Uterus (tissue), 4 donors: ENCODE measurements around the gene LGSN. TPM values are rescaled to one million over a fixed set of nuclear protein-coding genes. Genes with fewer than 3 reads are reported as not detected.

Source experiments
- DNase-seq, 2 donors: peaks; one replicate each; pipeline ENCODE4 v3.0.0-alpha.2; 2019 to 2020
- H3K27ac ChIP-seq, 2 donors: fragments of 200-600 bp; sonication (generic); 1 replicate in 1 of 2; 2 replicates in 1 of 2; pipeline ENCODE4 v1.5.1; 2016 to 2018
- H3K27me3 ChIP-seq, 2 donors: fragments of 200-600 bp; sonication (generic); one replicate each; pipeline ENCODE4 v1.5.1; 2018 to 2019; ENCODE audit warnings: control low read depth in 1 of 2
- H3K36me3 ChIP-seq, 2 donors: fragments of 200-600 bp; sonication (generic); one replicate each; pipeline ENCODE4 v1.5.1; 2019; ENCODE audit warnings: control low read depth in 1 of 2
- H3K4me1 ChIP-seq, 2 donors: fragments of 200-600 bp; sonication (generic); one replicate each; pipeline ENCODE4 v1.5.1; 2018 to 2019; ENCODE audit warnings: control low read depth in 1 of 2
- H3K4me3 ChIP-seq, 2 donors: fragments of 200-600 bp; sonication (generic); 1 replicate in 1 of 2; 2 replicates in 1 of 2; pipeline ENCODE4 v1.5.1; 2018 to 2019; ENCODE audit warnings: mild to moderate bottlenecking in 1 of 2
- H3K9me3 ChIP-seq, 2 donors: fragments of 200-600 bp; sonication (generic); one replicate each; pipeline ENCODE4 v1.5.1; 2019; ENCODE audit warnings: control low read depth in 1 of 2
- CTCF ChIP-seq, 4 experiments: fragments of 200-600 bp in 2 of 4; fragments of 450-650 bp in 2 of 4; sonication (generic) in 2 of 4; IDR thresholded peaks; one replicate each; pipeline ENCODE4 v1.5.1; 2016 to 2019; ENCODE audit warnings: antibody characterized with exemption in 4 of 4, mild to moderate bottlenecking in 2 of 4, moderate library complexity in 1 of 4
- POLR2A ChIP-seq, 2 donors: fragments of 450-650 bp; IDR thresholded peaks; one replicate each; pipeline ENCODE4 v1.6.1; 2016; ENCODE audit warnings: antibody characterized with exemption in 2 of 2, mild to moderate bottlenecking in 1 of 2, moderate library complexity in 1 of 2
- intact Hi-C: fragments of 100-400 bp; cut with DNase I; formaldehyde crosslinking; loops from one replicate; pipeline ENCODE4 v1.15.1; 2023; ENCODE audit warnings: low total_unique reads
- total RNA-seq, 4 donors: library from RNA; depleted of rRNA in 3 of 4; stranded (reverse); fragments of >200 nt in 3 of 4; gene quantifications; one replicate each; pipeline versions ENCODE4 v1.1.0 to v1.2.4, GENCODE V29; 2014 to 2023
- donor health status: DM: yes; HTN: yes; CAD: no.

The LGSN gene
- total RNA-seq, 4 donors from 2014 or later: 0.41 TPM; not detected in 3

- Histone ChIP-seq H3K4me3 (no peak overlapping the region), H3K4me1 (no peaks in the 10 kb centered on the region), H3K27ac (no peak overlapping the region), H3K36me3 (no peaks in the 10 kb centered on the region), H3K27me3 (no peaks in the 10 kb centered on the region), H3K9me3 (no peaks in the 10 kb centered on the region)
- no peak for DNase-seq
- intact Hi-C loops: no loop called here
- TF ChIP-seq POLR2A (IDR thresholded peaks at IDR 0.05): no peak
- peak in 1 of 4 experiments; percentile 13 for TF ChIP-seq CTCF (IDR thresholded peaks at IDR 0.05)
Observed at GRCh38 chr6:63272397-63272796, 47.4 kb downstream of the LGSN start.

GRCh38 chr6:63269470-63269869, 50.3 kb downstream of the LGSN start:
- H3K27me3 ChIP-seq: no peaks in the 10 kb centered on the region
- no peak for DNase-seq
- H3K9me3 ChIP-seq: no peaks in the 10 kb centered on the region
- no peak overlapping the region for H3K4me3 ChIP-seq
- no peak overlapping the region for H3K27ac ChIP-seq
- intact Hi-C loops: no loop called here
- no peaks in the 10 kb centered on the region for H3K4me1 ChIP-seq
- no peaks in the 10 kb centered on the region for H3K36me3 ChIP-seq
- TF ChIP-seq CTCF (IDR thresholded peaks at IDR 0.05): no peak

GRCh38 chr6:63268574-63268973, 51.2 kb downstream of the LGSN start:
- no peak for DNase-seq
- intact Hi-C loops: no loop called here
- Histone ChIP-seq H3K4me1 (no peaks in the 10 kb centered on the region), H3K36me3 (no peaks in the 10 kb centered on the region), H3K27ac (no peak overlapping the region), H3K27me3 (no peaks in the 10 kb centered on the region), H3K4me3 (no peak overlapping the region), H3K9me3 (no peaks in the 10 kb centered on the region)
- TF ChIP-seq POLR2A (IDR thresholded peaks at IDR 0.05) (no peak), CTCF (IDR thresholded peaks at IDR 0.05) (no peak)

- DNase-seq: no peak
- H3K27me3 ChIP-seq: no peaks in the 10 kb centered on the region
- no peak for TF ChIP-seq POLR2A (IDR thresholded peaks at IDR 0.05)
- TF ChIP-seq CTCF (IDR thresholded peaks at IDR 0.05): no peak
- H3K4me1 ChIP-seq: no peaks in the 10 kb centered on the region
- H3K36me3 ChIP-seq: no peaks in the 10 kb centered on the region
- no peaks in the 10 kb centered on the region for H3K9me3 ChIP-seq
- no peak overlapping the region for H3K4me3 ChIP-seq
- no peak overlapping the region for H3K27ac ChIP-seq
- intact Hi-C loops: no loop called here
Observed at GRCh38 chr6:63267828-63268227, 52.0 kb downstream of the LGSN start.

- no peaks in the 10 kb centered on the region for H3K36me3 ChIP-seq
- H3K4me1 ChIP-seq: no peaks in the 10 kb centered on the region
- intact Hi-C loops: no loop called here
- H3K27ac ChIP-seq: no peak overlapping the region
- no peaks in the 10 kb centered on the region for H3K27me3 ChIP-seq
- DNase-seq: no peak
- no peak overlapping the region for H3K4me3 ChIP-seq
- no peaks in the 10 kb centered on the region for H3K9me3 ChIP-seq
- TF ChIP-seq POLR2A (IDR thresholded peaks at IDR 0.05) (no peak), CTCF (IDR thresholded peaks at IDR 0.05) (no peak)
Observed at GRCh38 chr6:63267046-63267445, 52.7 kb downstream of the LGSN start.
